ENCODE results near the gene PLXNA2.
A peak's percentile ranks its signal among the peaks of the same experiment; 100 is the strongest.

PLXNA2 gene

GRCh38 chr1:208112401-208112800 is 131.8 kb downstream of the PLXNA2 start:
- no peak for DNase-seq (ENCODE audit: low spot score)

- no peak for DNase-seq (ENCODE audit: low spot score)
Measured at GRCh38 chr1:208111646-208112190, 132.5 kb downstream of the PLXNA2 start.

- no peak for DNase-seq (ENCODE audit: low spot score)
Measured at GRCh38 chr1:208110296-208110695, 133.9 kb downstream of the PLXNA2 start.

DNA sequence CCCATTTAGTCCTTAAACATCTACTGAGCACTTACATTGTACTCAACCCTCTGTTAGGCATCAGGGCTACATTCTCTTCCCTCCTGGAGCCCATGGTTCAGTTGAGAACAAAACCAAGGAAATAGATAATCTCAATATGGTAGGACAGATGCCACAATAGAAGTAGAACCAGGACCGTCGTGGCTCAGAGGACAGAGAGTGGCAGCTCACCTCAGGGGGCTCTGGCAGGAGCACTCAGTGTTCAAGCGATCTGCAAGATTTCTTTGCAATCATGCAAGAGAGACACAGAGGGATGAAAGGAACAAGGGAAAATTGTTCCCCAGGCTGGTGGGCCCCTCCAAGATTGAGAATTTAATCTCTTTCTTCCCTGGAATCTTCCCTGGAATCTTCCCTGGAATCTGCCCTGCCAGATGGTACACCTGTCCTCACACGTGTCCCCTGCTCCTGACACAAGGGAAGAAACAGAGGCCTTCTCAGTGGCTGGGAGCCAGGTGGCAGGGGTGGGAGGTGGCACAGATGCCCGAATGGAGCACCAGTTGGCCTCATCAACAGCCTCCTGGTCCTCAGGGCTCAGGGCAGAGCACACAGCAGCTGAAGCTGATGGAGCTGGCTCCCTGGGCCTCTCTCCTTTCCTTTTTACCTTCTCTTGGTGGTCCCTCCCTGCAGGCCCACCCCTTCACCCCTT is 135.4 kb downstream of the PLXNA2 start:
- no peak for DNase-seq (ENCODE audit: low spot score)

DNA sequence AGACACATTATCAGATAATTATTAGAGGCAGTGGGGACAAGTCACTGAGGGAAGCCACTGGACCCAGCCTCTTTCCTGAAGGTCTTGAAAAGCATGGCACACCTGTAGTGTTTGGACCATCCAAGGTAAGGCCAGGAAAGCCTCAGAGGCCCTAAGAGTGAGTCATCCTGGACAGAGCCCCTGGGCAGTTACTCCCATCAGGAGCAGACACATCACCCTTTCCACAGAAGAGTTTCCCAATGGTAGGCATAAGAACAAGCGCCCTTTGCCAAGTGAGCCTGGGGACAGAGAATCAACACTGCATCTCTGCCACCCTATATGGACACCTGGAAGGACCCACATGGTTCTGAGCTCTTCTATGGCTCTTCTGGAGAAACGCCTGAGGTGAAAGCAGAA is 136.0 kb downstream of the PLXNA2 start:
- DNase-seq (ENCODE audit: low spot score), result no peak

- DNase-seq (ENCODE audit: low spot score), result no peak
Measured at GRCh38 chr1:208107425-208108212, 136.6 kb downstream of the PLXNA2 start.

- DNase-seq (ENCODE audit: low spot score), result peak; percentile 34
Measured at GRCh38 chr1:208106218-208106617, 138.0 kb downstream of the PLXNA2 start.

DNA sequence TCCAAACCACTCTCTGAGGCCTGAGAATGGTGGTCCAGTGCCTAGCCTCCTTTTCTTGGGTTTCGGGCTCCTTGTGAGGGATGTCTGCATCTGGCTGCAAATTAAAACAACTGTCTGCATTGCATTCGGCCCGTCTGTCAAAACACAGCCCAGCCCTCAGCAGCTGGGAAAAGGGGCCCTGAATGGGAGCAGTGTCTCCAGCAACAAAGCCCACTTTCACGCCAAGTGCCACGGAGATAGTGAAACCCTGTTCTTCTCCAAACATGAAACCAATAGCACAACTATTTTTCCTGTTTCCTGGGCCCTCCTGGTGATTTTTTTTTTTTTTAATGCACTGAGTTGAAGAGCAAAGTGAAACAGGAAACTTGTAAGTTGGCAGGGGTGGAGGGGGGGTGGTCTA is 138.4 kb downstream of the PLXNA2 start:
- DNase-seq (ENCODE audit: low spot score), result peak; percentile 91

GRCh38 chr1:208103597-208104513 is 140.3 kb downstream of the PLXNA2 start:
- DNase-seq (ENCODE audit: low spot score), result no peak

GRCh38 chr1:208101661-208102431 is 142.3 kb downstream of the PLXNA2 start:
- DNase-seq (ENCODE audit: low spot score), result no peak

DNA sequence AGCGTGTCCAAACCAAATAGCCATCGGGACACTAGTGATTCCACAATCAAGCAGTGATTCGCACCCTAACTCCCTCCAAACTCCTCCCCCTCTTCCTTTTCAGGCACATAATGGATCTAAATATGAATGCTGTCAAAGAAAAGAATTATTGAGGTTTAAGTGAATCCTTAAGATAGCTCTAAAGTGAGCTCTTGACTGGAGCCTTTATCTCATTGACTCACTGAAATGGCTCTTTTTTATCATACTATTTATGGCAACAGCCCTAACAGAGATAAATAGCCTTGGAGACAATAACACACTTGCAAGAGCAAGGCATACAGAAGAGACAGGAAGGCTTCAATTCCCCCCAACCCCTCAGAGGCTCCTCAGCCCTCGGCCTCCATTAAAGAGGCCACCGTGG is 143.3 kb downstream of the PLXNA2 start:
- no peak for DNase-seq (ENCODE audit: low spot score)

DNA sequence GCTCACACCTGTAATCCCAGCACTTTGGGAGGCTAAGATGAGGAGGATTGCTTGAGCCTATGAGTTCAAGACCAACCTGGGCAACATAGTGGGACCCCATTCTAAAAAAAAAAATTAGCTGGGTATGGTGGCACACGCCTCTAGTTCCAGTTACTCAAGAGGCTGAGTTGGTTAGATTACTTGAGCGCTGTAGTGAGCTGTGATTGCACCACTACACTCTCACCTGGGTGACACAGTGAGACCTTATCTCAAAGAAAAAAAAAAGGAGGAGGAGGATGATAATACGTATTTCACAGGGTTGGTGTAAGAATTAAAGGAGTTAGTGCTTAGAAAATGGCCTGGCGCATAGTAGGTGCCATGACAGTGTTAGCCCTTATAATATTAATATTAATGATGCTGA is 144.1 kb downstream of the PLXNA2 start:
- DNase-seq (ENCODE audit: low spot score), result no peak

DNA sequence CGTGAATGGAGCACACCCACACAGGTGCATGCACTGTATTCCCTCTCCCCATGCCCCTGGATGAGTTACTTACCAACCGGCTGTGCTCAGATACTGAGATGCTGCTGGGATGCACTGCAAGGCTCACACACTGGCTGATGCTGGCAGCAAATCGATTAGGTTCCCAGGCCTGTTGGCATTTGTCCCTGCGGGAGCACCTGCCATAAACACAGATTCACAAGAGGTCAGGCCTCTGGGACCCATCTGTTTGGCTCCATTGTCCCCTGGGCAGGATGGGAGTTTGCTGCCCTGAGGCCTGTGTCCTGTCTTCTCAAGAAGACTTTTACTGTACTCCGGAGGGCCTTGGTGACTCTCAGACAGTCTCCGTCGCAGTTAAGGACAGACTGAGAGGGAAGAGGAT is 145.4 kb downstream of the PLXNA2 start:
- DNase-seq (ENCODE audit: low spot score), result no peak

- no peak for DNase-seq (ENCODE audit: low spot score)
Measured at GRCh38 chr1:208093754-208094719, 150.1 kb downstream of the PLXNA2 start.

DNA sequence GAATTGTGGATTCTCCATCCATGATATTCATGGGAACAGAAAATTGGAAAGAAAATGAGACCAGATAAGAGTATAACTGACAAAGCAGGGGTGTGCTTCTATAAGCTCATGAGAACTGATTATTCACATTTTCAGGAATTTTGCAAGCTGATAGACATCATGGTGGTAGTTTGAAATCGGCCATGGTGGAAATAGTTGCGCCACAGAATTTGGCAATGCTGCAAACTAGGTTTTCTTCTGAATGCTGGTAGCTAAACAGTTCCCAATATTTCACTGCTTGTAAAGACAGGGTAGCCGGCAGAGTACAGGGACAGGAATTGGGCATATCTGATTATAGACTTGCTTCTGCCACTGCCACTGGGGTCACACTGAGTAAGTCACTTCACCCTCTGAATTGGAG is 151.1 kb downstream of the PLXNA2 start:
- no peak for DNase-seq (ENCODE audit: low spot score)

GRCh38 chr1:208090388-208091301 is 153.5 kb downstream of the PLXNA2 start:
- DNase-seq (ENCODE audit: low spot score), result no peak

GRCh38 chr1:208089761-208090370 is 154.3 kb downstream of the PLXNA2 start:
- DNase-seq (ENCODE audit: low spot score), result no peak

- no peak for DNase-seq (ENCODE audit: low spot score)
Measured at GRCh38 chr1:208089149-208089548, 155.0 kb downstream of the PLXNA2 start.

DNA sequence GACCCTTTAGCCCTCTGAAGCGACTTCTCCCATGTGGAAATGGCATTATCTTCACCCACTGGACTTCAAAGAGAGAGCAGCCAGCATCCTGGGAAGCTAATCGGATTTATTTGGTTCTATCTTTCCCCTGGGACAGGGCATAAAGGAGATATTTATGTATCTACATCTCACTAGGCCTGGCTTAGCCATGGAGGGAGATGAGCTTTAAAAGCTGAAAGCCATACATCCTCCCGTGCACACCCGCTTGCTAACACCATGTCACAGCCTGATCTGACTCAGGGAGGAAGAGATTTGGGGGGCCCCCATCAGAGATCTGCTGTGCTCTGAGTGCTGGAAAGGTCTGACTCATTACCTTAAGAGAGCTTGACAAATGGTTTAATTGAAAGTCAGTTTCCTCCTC is 155.9 kb downstream of the PLXNA2 start:
- no peak for DNase-seq (ENCODE audit: low spot score)

All from putamen (tissue), 1 donor.